ENCODE results near the gene KBTBD8. TPM values are rescaled to one million over a fixed set of nuclear protein-coding genes. Genes with fewer than 3 reads are reported as not detected.
A peak's percentile ranks its signal among the peaks of the same experiment; 100 is the strongest.

KBTBD8 gene
- total RNA-seq, 2 donors from 2014 or later = 4.6 to 5.0 TPM

DNA sequence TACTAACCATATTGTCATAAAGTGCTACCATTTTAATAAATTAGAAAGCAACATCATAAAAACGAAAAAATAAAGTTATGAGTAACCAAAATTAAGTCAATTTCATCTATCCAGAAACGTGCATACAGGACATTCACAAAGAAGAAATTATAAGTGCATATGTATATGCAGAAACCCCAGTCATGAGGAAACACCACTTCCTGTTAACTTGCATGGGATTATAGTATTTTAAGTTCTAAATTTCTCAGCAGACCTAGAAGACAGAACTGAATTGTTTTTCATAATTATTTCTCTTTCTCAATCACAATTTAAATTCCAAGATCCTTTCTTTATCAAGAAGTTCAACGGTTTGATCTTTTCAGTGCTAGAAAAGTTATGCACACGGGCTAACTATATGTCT is 1.4 kb upstream of the KBTBD8 start:
- H3K4me3 ChIP-seq = no peak overlapping the region
- intact Hi-C loops (cut with DNase I) = no loop called here
- no peak overlapping the region for H3K27ac ChIP-seq
- no peak overlapping the region for H3K9ac ChIP-seq (ENCODE audit: low read depth in 2 of 2, low read length in 2 of 2)
- H3K27me3 ChIP-seq = no peaks in the 10 kb centered on the region
- H3K9me3 ChIP-seq = no peaks in the 10 kb centered on the region
- TF ChIP-seq, protein P1, sequence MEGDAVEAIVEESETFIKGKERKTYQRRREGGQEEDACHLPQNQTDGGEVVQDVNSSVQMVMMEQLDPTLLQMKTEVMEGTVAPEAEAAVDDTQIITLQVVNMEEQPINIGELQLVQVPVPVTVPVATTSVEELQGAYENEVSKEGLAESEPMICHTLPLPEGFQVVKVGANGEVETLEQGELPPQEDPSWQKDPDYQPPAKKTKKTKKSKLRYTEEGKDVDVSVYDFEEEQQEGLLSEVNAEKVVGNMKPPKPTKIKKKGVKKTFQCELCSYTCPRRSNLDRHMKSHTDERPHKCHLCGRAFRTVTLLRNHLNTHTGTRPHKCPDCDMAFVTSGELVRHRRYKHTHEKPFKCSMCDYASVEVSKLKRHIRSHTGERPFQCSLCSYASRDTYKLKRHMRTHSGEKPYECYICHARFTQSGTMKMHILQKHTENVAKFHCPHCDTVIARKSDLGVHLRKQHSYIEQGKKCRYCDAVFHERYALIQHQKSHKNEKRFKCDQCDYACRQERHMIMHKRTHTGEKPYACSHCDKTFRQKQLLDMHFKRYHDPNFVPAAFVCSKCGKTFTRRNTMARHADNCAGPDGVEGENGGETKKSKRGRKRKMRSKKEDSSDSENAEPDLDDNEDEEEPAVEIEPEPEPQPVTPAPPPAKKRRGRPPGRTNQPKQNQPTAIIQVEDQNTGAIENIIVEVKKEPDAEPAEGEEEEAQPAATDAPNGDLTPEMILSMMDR (IDR thresholded peaks at IDR 0.05) = no peak
- DNase-seq = no peak
- H3K36me3 ChIP-seq = no peaks in the 10 kb centered on the region
- H3K4me1 ChIP-seq = no peaks in the 10 kb centered on the region

- Histone ChIP-seq H3K9me3 (no peaks in the 10 kb centered on the region), H3K36me3 (no peaks in the 10 kb centered on the region), H3K9ac (ENCODE audit: low read depth in 2 of 2, low read length in 2 of 2) (no peak overlapping the region), H3K27me3 (no peaks in the 10 kb centered on the region), H3K27ac (no peak overlapping the region), H3K4me3 (peak overlapping the region; percentile 94), H3K4me1 (no peaks in the 10 kb centered on the region)
- DNase-seq = peak; percentile 28
- TF ChIP-seq, protein P1 (IDR thresholded peaks at IDR 0.05) = no peak
- intact Hi-C loops (cut with DNase I) = no loop called here
Measured at GRCh38 chr3:66997560-66998112, 471 bp upstream of the KBTBD8 start.

- Histone ChIP-seq H3K27me3 (no peaks in the 10 kb centered on the region), H3K36me3 (no peaks in the 10 kb centered on the region), H3K4me1 (no peaks in the 10 kb centered on the region), H3K9me3 (no peaks in the 10 kb centered on the region), H3K9ac (ENCODE audit: low read depth in 2 of 2, low read length in 2 of 2) (peak overlapping the region; percentile 71 to 73), H3K4me3 (peak overlapping the region; percentile 94), H3K27ac (peak overlapping the region; percentile 77)
- TF ChIP-seq, protein P1 (IDR thresholded peaks at IDR 0.05) = no peak
- no peak for DNase-seq
- intact Hi-C loops (cut with DNase I) = no loop called here
Measured at GRCh38 chr3:66998904-66999235, 763 bp downstream of the KBTBD8 start.

DNA sequence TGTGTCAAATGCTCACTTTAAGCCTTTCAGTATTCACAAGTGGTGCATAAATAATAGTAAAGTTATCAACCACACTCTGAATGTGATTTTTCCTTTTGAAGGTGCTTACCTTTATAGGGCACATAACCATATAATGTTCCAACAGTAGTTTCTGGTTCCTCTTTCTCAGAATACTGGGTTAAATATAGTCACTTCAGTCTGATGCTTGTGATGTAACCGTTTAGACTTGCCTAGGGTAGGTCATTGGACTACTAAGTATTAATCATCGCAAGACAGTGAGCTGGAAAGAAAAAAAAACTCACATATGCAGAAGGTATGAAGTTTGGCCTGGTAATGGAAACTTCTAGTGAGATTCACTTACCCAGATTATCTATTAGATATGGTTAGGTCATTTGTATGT is 1.9 kb downstream of the KBTBD8 start:
- Histone ChIP-seq H3K4me3 (no peak overlapping the region), H3K36me3 (no peaks in the 10 kb centered on the region), H3K9ac (ENCODE audit: low read depth in 2 of 2, low read length in 2 of 2) (no peak overlapping the region), H3K9me3 (no peaks in the 10 kb centered on the region), H3K27ac (no peak overlapping the region), H3K4me1 (no peaks in the 10 kb centered on the region), H3K27me3 (no peaks in the 10 kb centered on the region)
- TF ChIP-seq, protein P1 (IDR thresholded peaks at IDR 0.05) = no peak
- intact Hi-C loops (cut with DNase I) = no loop called here
- no peak for DNase-seq

DNA sequence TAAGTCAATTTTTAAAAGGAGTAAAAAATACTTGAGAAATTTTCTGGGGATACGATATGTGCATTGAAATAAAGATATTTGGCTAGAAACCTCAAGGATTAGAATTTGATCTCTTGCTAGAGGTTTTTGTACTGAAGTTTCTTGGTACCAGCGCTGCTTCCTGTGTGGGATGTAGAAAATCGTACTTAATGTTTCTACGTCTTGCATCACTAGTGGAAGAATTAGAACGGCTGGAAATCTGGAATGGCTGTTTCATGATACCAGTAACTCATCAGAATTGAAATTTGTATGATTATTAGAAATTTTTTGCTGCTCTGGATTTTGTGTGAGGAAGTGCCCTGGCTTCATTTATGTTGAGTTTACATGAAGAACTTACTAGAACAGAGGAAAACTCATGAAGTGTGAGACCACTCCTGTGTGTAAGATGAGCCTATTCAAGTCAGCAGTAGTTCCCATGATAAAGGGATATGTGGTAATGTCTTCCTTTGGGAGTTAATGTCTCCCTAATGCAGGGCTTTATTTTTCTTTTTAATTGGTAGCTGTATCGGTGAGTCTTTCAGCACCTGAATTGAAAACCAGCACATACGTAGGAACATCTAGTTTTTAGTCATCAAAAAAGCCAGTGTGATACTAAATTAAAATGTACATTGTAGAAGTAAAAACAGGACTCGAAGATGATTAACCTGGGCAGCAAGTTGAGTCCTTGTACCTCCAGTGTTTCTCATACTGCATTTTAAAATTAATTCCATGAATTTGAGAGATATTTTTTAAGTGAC is 3.2 kb downstream of the KBTBD8 start:
- TF ChIP-seq, protein P1 (IDR thresholded peaks at IDR 0.05) = no peak
- H3K4me1 ChIP-seq = no peaks in the 10 kb centered on the region
- no peak overlapping the region for H3K9ac ChIP-seq (ENCODE audit: low read depth in 2 of 2, low read length in 2 of 2)
- no peak overlapping the region for H3K27ac ChIP-seq
- H3K4me3 ChIP-seq = no peak overlapping the region
- no peaks in the 10 kb centered on the region for H3K36me3 ChIP-seq
- intact Hi-C loops (cut with DNase I) = no loop called here
- H3K27me3 ChIP-seq = no peaks in the 10 kb centered on the region
- DNase-seq = no peak
- H3K9me3 ChIP-seq = no peaks in the 10 kb centered on the region

All from colonic mucosa (tissue), 4 donors.